ENCODE measurements around the gene EZH1.

- TF ChIP-seq POLR2AphosphoS5 (IDR thresholded peaks at IDR 0.05; ENCODE audit: low read depth, low read length), result no peak
- 0 out of 2 replicates have a peak, but pooled peaks have one; percentile 7 for TF ChIP-seq TAF1 (IDR thresholded peaks at IDR 0.05; ENCODE audit: borderline replicate concordance, low read depth, low read length)
- peak; percentile 41; the same call in 1 of the 2 replicates for TF ChIP-seq POLR2A (IDR thresholded peaks at IDR 0.05; ENCODE audit: low read depth, low read length)
Measured at GRCh38 chr17:42681976-42682721, 62.7 kb downstream of the EZH1 start, which contains the start of gene CNTNAP1.

All from GM12892 (cell line).